ENCODE results near the gene TRIM52. TPM values are rescaled to one million over a fixed set of nuclear protein-coding genes. Genes with fewer than 3 reads are reported as not detected.
"Not testable (repeated sequence)": the region's sequence is repeated elsewhere in the genome, so short reads cannot be mapped to it uniquely, and the experiment has no call there.

TRIM52 gene
- total and polyA plus RNA-seq, 9 of the 15 experiments (the other 6 are each of a cell fraction or from before 2014, with no cell fraction given) = 3.3 to 21.9 (median 13.5) TPM

- TF ChIP-seq ZNF518B (CRISPR knock-in tag; IDR thresholded peaks at IDR 0.05) = no peak
- TF ChIP-seq ETV6 (IDR thresholded peaks at IDR 0.05; ENCODE audit: borderline replicate concordance in 1 of 2, low read depth in 2 of 2, low read length in 1 of 2) = peak in 1 of 2 experiments; percentile 52; a peak in 1 of 4 replicates
- TF ChIP-seq ETV6 (CRISPR knock-in tag; IDR thresholded peaks at IDR 0.05; ENCODE audit: borderline replicate concordance) = no peak
- TF ChIP-seq ZEB2 (IDR thresholded peaks at IDR 0.05) = no peak
- peak; percentile 38; the same call in 1 of the 2 replicates for TF ChIP-seq ZNF395 (CRISPR knock-in tag; IDR thresholded peaks at IDR 0.05)
- TF ChIP-seq RFX1 (IDR thresholded peaks at IDR 0.05) = no peak
- TF ChIP-seq ETV1 (tag; conservative IDR thresholded peaks at IDR 0.05; ENCODE audit: low read depth) = 0 out of 2 replicates have a peak, but pooled peaks have one; percentile 18
- TF ChIP-seq ATF2 (CRISPR knock-in tag; IDR thresholded peaks at IDR 0.05) = 0 out of 2 replicates have a peak, but pooled peaks have one; percentile 13
- TF ChIP-seq MTA1 (IDR thresholded peaks at IDR 0.05; ENCODE audit: borderline replicate concordance) = peak; percentile 97
Observed at GRCh38 chr5:181260720-181261319, at the start of gene TRIM52 (continued).

- intact Hi-C loops (cut with micrococcal nuclease); BruUV-seq (replicated peaks): not testable (repeated sequence)
Observed at GRCh38 chr5:181287331-181287730, 26.4 kb upstream of the TRIM52 start.

More at GRCh38 chr5:181287331-181287730, 26.4 kb upstream of the TRIM52 start:
- H3K9ac ChIP-seq (ENCODE audit: insufficient read depth in 1 of 2, low read depth in 2 of 2, low read length in 2 of 2); CTCF ChIA-PET (ENCODE audit: low intra/inter-chr PET ratio); H3K27ac ChIP-seq (ENCODE audit: extremely low read depth, low read depth, low read length); FAIRE-seq; H4K20me1 ChIP-seq (replicated peaks; ENCODE audit: control insufficient read depth, insufficient read depth, low read length); H3K9me1 ChIP-seq (ENCODE audit: control insufficient read depth, insufficient read depth, low read length); H3K27me3 ChIP-seq (ENCODE audit: control insufficient read depth in 2 of 2, insufficient read depth in 2 of 2, low read length in 2 of 2); H3K9me3 ChIP-seq (replicated peaks; ENCODE audit: control insufficient read depth, insufficient read depth, low read depth, low read length); H3K4me2 ChIP-seq (ENCODE audit: insufficient read depth, low read length); H2AFZ ChIP-seq (ENCODE audit: low read depth, low read length); DNase-seq (ENCODE audit: extremely low read depth in 1 of 4, low spot score in 3 of 4); ATAC-seq; in situ Hi-C loops (cut with MboI); H3K4me3 ChIP-seq: not testable (repeated sequence)
- H3K4me1 ChIP-seq (replicated peaks in 1 of 2; ENCODE audit: control insufficient read depth in 2 of 2, insufficient read depth in 2 of 2, low read length in 2 of 2) = peaks cover 0 to 12% of the 10 kb centered on the region in 2 experiments; a peak in 3 of 5 replicates
- 73% methylated on average over 1 of the region's 1 CpG for WGBS (ENCODE audit: insufficient coverage, low coverage, missing lambda C conversion rate)
- peaks cover 54% of the 10 kb centered on the region for H3K79me2 ChIP-seq (ENCODE audit: control insufficient read depth, insufficient read depth, low read length)
- POLR2A ChIA-PET = interaction anchor here (1.2 kb wide), 1 partner anchor 9 kb away, joined by 3 read pairs; no protein-coding TSS in a partner anchor
- H3K36me3 ChIP-seq (ENCODE audit: control insufficient read depth, insufficient read depth, low read length) = peaks cover 55% of the 10 kb centered on the region; the same call in 1 of the 3 replicates
